Measurements from ENCODE around the gene FNDC3B. TPM values are rescaled to one million over a fixed set of nuclear protein-coding genes. Genes with fewer than 3 reads are reported as not detected.

FNDC3B gene
- total and polyA plus RNA-seq, 4 donors: 23.3 to 74.2 (median 32.9) TPM

GRCh38 chr3:172148241-172148640 is 108.9 kb downstream of the FNDC3B start:
- H3K36me3 ChIP-seq (ENCODE audit: control insufficient read depth in 4 of 4, insufficient read depth in 3 of 4, low read depth in 1 of 4, low read length in 3 of 4): peaks cover 0 to 1% (median 0%) of the 10 kb centered on the region in 4 donors
- no peaks in the 10 kb centered on the region for H3K9me3 ChIP-seq (ENCODE audit: control insufficient read depth in 4 of 4, low read length in 3 of 4)
- H3K27ac ChIP-seq (ENCODE audit: low read depth in 1 of 2, low read length in 2 of 2): no peak overlapping the region
- no peak for DNase-seq (ENCODE audit: low spot score)
- H3K9ac ChIP-seq (ENCODE audit: low read depth in 1 of 2, low read length in 2 of 2): no peak overlapping the region
- WGBS: 80% methylated on average over 2 of the region's 2 CpGs
- no peak for TF ChIP-seq RAD21 (IDR thresholded peaks at IDR 0.05)
- TF ChIP-seq JUND (IDR thresholded peaks at IDR 0.05): no peak
- no peak for TF ChIP-seq EGR1 (IDR thresholded peaks at IDR 0.05; ENCODE audit: low read depth in 2 of 2)
- TF ChIP-seq YY1 (IDR thresholded peaks at IDR 0.05): no peak
- H3K4me3 ChIP-seq (ENCODE audit: low read depth in 1 of 3, low read length in 3 of 3): no peak overlapping the region
- H3K4me1 ChIP-seq (ENCODE audit: control insufficient read depth in 4 of 4, insufficient read depth in 4 of 4, low read length in 3 of 4): peaks cover 0 to 11% (median 8%) of the 10 kb centered on the region in 4 donors
- no peaks in the 10 kb centered on the region for H3K27me3 ChIP-seq (ENCODE audit: control insufficient read depth in 4 of 4, insufficient read depth in 4 of 4, low read length in 3 of 4)

- 88% methylated on average over 3 of the region's 3 CpGs for WGBS
- TF ChIP-seq YY1 (IDR thresholded peaks at IDR 0.05) (no peak), FOXA2 (IDR thresholded peaks at IDR 0.05) (no peak), ATF3 (IDR thresholded peaks at IDR 0.05) (no peak), NR2F2 (IDR thresholded peaks at IDR 0.05) (no peak), MAX (IDR thresholded peaks at IDR 0.05) (no peak), ZBTB33 (IDR thresholded peaks at IDR 0.05) (no peak), REST (IDR thresholded peaks at IDR 0.05) (no peak), CTCF (IDR thresholded peaks at IDR 0.05; ENCODE audit: low read depth, low read length, missing input control) (no peak), GABPA (IDR thresholded peaks at IDR 0.05 in 1 of 2, conservative IDR thresholded peaks at IDR 0.05 in 1 of 2) (no peak), SP1 (IDR thresholded peaks at IDR 0.05) (no peak), HNF4A (conservative IDR thresholded peaks at IDR 0.05) (no peak), FOXA1 (IDR thresholded peaks at IDR 0.05) (no peak), RXRA (IDR thresholded peaks at IDR 0.05) (no peak), EGR1 (IDR thresholded peaks at IDR 0.05; ENCODE audit: low read depth in 2 of 2) (no peak), RAD21 (IDR thresholded peaks at IDR 0.05) (no peak), HNF4G (IDR thresholded peaks at IDR 0.05) (no peak), TAF1 (conservative IDR thresholded peaks at IDR 0.05) (no peak)
- no peak for DNase-seq (ENCODE audit: low spot score)
Observed at GRCh38 chr3:172148702-172149565, 109.6 kb downstream of the FNDC3B start.

More at GRCh38 chr3:172148702-172149565, 109.6 kb downstream of the FNDC3B start:
- Histone ChIP-seq H3K27ac (ENCODE audit: low read depth in 1 of 2, low read length in 2 of 2) (peak overlapping the region in 1 of 2 donors; percentile 14), H3K4me1 (ENCODE audit: control insufficient read depth in 4 of 4, insufficient read depth in 4 of 4, low read length in 3 of 4) (peaks cover 0 to 15% (median 11%) of the 10 kb centered on the region in 4 donors), H3K36me3 (ENCODE audit: control insufficient read depth in 4 of 4, insufficient read depth in 3 of 4, low read depth in 1 of 4, low read length in 3 of 4) (peaks cover 0 to 1% (median 0%) of the 10 kb centered on the region in 4 donors), H3K4me3 (ENCODE audit: low read depth in 1 of 3, low read length in 3 of 3) (no peak overlapping the region), H3K9me3 (ENCODE audit: control insufficient read depth in 4 of 4, low read length in 3 of 4) (no peaks in the 10 kb centered on the region), H3K27me3 (ENCODE audit: control insufficient read depth in 4 of 4, insufficient read depth in 4 of 4, low read length in 3 of 4) (no peaks in the 10 kb centered on the region), H3K9ac (ENCODE audit: low read depth in 1 of 2, low read length in 2 of 2) (no peak overlapping the region)

All from liver (tissue), 9 donors.